ENCODE measurements around the gene MXRA8. TPM values are rescaled to one million over a fixed set of nuclear protein-coding genes. Genes with fewer than 3 reads are reported as not detected.
A peak's percentile ranks its signal among the peaks of the same experiment; 100 is the strongest.
"Not testable (repeated sequence)": the region's sequence is repeated elsewhere in the genome, so short reads cannot be mapped to it uniquely, and the experiment has no call there.

MXRA8 gene
- total RNA-seq, 1 donor from 2014 or later = 73.1 TPM

DNA sequence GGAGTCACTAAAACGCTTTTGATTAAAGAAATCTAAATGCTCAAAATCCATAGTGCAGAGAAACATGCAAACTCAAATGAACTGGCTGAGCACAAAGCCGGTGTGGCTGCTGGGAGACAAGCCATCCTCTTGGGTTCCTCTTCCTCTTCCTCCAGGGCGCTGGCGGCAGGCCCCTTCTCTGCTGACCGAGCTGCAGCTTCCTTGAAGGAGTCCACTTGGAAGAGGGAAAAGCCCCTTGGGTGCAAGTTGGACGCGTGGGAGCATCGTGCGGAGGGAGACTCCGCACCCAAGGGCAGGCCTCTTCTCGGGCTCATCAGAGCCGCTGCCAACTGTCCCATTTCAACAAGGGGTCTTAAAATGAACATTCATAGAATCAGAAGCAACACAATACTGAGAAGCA, 32.9 kb upstream of the MXRA8 start:
- no peak for DNase-seq (ENCODE audit: low spot score)

DNA sequence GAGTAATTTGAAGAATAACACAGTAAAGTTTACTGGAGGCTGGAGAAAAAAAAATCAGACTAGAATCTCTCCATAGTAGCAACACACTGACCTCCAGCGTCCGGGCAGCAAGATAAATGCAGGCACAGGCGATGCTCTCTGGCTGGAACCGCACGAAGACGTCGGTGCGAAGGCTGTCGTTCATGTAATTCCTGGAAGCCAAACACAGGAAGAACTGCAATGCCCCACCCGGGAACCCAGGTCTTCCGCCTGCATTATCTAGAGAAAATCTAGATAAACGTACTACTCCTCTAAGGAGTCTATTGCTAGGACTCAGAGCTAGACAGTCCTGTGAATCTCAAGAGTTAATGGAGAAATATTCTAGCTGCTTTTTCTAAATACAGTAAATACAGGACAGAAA, 32.3 kb upstream of the MXRA8 start:
- DNase-seq (ENCODE audit: low spot score) = no peak

DNA sequence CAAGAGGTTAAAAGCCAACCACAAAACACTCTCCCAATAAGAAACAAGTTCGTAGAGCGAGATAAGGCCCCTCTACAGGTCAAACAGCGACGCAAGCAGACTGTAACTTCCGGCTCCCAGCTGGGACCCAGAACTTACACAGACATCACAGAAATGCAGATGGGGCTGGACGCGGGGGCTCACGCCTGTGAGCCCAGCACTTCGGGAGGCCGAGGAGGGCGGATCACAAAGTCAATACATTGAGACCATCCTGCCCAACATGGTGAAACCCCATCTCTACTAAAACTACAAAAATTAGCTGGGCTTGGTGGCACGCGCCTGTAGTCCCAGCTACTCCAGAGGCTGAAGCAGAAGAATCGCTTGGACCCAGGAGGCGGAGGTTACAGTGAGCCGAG, 29.7 kb upstream of the MXRA8 start:
- DNase-seq (ENCODE audit: low spot score) = no peak

DNA sequence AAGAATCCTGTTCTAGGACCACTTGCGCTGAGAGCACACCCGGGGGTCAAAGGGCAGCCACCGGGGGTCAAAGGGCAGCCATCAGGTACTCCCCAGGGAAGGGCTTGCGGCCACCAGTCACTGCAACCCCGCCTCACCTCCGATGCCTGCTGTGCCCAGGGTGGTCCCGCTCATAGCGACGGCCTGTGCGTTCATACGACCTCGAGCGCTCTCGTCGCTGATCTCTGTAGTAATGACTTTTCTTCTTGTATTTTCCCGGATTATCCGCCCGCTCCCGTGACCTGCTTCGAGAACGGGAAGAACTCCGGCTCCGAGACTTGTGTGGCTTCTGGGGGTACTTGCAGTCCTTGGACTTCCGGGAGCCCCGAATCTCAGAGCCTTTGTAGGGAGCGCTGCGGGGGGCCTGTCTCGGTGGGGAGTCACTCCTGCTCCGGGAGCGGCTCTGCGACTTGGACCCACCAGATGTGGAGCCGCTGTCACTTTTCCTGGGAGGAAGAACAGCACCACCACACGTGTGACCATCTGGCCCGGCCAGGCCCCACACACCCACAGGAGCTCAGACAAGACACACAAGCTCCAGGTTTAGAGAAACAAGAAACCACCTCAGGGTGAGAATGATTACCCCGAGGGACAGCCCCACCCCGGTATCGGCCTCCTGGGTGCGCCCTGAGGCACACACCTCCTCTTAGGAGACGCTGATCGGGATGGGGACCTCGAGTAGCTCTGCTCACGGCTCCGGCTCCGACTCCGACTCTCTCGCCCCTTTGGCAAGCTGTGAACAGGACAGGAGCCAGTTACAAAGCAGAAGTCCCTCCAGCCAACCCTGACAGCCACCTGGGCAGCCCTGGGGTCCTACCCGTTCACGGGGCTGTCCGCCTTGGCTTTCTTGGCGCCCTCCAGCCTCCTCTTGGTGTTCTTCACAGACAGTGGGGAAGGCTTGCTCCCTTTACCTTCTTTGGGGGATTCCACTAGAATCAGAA, 29.0 kb upstream of the MXRA8 start:
- DNase-seq (ENCODE audit: low spot score) = no peak

DNA sequence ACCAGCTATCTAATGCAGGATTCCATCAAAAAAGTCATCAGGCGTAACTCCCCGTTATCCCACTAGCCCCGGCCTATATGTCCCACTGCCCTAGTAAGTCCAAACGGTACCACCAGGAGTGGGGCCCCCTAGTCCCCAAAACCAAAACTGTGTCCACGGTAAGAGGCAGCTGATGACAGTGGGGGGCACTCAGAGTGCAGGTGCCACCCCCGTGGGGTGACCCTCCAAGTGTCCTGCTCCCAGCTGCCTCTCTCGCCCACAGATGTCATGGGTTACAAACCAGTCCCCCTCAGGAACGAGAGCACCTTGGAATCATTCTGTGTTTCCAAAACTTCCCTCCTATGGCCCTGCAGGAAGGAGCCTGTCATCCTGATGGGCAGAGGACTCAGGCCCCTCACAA, 27.6 kb upstream of the MXRA8 start:
- no peak for DNase-seq (ENCODE audit: low spot score)

DNA sequence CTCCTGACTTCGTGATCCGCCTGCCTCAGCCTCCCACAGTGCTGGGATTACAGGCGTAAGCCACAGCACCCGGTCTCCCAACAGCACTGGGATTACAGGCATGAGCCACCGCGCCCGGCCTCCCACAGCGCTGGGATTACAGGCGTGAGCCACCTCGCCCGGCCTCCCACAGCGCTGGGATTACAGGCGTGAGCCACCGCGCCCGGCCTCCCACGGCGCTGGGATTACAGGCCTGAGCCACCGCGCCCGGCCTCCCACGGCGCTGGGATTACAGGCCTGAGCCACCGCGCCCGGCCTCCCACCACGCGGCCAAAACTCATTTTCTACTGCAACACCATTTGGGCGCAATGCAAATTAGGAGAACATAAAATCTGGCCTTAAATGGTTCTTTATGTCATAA, 27.0 kb upstream of the MXRA8 start:
- not testable (repeated sequence) for DNase-seq (ENCODE audit: low spot score)

DNA sequence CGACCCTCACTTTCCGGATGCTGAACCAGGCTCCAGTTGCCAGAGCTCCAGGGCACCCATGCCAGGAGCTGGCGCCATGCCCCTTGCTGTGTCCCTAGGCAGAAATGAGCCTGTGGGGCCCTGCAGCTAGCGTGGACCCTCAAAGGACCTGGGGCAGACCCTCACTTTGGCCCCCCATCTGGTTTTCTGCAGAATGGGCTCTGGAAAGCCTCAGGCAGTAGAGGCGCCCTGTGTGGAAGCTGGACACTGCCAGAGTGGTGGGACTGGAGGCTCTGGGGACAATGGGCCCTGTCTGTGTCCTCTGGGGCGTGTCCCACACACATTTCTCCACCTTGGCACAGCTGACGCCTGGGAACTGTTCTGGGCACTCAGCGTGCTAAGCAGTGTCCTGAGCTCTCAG, 22.9 kb upstream of the MXRA8 start:
- no peak for DNase-seq (ENCODE audit: low spot score)

DNA sequence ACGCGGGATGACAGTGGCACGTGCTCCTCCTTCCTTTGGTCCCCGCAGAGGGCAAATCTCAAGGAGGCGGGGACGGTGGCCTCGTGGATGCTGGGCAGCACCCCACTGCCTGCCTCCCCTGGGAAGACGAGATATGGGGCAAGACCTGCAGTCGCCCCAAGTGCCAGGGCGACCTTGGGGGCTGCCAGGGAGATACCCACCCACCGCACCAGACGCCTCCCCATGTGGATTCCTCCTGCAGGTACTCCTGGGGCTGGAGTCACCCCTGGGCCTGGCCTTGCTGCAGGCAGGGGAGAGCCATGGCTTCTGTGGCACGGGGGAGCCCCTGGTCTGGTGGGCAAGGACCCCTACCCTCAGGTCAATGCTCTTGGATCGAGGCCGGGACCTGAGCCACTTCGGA, 22.5 kb upstream of the MXRA8 start:
- no peak for DNase-seq (ENCODE audit: low spot score)

DNA sequence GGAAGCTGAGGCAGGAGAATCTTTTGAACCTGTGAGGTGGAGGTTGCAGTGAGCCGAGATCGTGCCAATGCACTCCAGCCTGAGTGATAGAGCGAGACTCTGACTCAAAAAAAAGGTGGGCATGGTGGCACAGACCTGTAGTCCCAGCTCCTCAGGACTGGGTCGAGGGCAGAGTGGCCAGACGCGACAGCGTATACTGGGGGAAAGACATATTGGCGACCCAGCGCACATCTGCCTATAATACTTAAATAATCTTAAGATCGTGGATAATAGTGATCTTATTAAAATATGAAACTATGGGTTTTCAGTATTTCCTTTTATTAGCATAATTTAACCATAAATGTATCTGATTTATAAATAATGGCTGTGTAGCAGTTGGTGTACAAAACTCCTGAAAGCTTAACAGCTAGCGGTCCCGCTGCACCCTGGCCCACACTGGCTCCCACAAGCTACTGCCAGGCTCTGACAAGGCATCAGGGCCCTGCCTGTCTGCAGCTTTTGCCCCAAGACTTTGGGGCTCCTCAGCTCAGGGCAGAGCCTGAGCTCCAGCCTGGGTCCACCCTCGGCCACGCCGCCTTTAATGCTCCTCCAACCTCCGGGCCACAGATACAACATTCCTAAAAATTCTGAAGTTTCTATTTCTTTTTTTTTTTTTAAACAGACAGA, 19.3 kb upstream of the MXRA8 start:
- DNase-seq (ENCODE audit: low spot score) = no peak

DNA sequence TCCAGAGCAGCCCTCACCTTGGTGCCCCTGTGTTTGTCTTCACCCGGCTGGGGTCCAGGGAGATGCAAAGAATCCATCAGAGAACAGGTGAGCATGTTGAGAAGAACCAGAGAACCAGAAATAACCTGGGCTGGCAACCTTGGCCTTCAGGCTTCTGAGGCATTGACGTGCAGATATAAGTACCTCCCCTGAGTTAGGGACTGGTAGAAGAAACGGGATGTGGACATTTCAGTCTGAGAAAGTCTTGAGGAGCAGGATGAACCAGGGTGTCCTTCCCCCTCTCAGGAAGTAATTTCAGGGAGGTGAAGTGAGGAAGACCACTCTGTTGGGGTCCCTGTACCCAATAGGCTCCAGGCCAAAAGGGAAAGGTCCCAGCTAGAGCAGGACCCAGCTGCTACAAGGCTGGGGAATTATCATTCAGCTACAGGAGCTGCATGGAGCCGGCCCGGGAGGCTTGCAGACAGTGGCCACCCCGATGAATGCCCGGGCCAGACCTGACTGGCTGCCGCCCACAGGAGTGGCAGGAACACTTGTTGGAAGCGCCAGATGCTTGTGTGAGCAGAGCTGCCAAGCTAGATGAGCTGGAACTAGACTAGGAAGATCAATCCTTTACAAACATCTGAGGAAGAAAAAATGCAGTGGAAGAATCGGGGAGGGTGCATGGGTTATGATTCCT, 18.3 kb upstream of the MXRA8 start:
- DNase-seq (ENCODE audit: low spot score) = no peak

DNA sequence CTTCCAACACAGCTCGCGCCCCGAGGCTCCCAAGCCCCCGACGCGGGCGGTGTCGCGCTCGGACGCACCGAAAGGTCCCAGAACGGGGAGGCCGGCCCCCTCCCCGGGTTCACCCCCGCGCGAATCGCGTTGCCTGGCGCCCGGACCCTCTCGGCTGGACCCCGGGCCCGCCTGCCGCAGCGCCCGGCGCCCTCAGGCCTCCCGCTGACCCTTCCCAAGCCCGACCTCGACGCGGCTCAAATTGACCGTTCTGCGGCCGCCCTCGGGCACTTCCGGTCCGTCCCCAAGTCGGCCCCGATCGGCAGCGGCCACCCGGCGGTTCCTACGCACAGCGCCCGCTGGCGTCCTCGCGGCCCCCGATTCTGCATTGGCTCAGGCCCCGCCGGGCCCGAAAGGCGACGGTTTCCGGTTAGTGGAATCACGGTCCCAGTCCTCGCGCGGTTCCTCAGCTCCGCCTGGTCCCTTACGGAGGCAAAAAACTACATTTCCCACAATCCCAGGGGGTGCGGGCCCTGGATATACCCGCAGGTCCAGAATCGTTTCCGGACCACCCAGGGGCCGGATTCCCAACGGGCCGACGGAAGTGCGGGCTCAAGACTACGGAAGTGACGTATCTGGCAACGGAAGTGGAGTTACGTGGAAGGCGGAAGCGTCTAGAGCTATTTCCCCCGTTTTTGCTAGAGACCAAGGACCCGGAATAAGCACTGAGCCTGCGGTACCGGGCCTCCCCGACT, 16.7 kb upstream of the MXRA8 start, which contains the start of gene AURKAIP1:
TSS of gene AURKAIP1 (minus strand) at position 279 of the 734 bp plus-strand sequence. CDS start 451 bp downstream, outside the sequence.
- DNase-seq (ENCODE audit: low spot score) = peak; percentile 99

DNA sequence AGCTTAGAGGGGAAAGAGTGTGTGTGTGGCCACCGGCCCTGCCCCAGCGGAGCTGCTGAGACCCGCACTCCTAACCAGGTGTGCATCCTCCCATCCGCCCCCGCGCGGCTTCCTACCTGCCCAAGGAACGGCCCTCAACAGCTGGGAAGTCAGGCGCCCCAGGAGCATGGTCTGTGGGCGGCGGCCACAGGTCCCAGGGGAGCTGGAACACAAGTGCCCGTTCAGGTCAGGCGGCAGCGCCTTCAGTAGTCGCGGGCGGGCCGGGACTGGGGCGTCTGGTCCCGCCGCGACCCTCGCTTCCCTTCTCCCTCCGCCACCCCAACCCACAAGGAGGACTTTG, 16.2 kb upstream of the MXRA8 start:
- no peak for DNase-seq (ENCODE audit: low spot score)

DNA sequence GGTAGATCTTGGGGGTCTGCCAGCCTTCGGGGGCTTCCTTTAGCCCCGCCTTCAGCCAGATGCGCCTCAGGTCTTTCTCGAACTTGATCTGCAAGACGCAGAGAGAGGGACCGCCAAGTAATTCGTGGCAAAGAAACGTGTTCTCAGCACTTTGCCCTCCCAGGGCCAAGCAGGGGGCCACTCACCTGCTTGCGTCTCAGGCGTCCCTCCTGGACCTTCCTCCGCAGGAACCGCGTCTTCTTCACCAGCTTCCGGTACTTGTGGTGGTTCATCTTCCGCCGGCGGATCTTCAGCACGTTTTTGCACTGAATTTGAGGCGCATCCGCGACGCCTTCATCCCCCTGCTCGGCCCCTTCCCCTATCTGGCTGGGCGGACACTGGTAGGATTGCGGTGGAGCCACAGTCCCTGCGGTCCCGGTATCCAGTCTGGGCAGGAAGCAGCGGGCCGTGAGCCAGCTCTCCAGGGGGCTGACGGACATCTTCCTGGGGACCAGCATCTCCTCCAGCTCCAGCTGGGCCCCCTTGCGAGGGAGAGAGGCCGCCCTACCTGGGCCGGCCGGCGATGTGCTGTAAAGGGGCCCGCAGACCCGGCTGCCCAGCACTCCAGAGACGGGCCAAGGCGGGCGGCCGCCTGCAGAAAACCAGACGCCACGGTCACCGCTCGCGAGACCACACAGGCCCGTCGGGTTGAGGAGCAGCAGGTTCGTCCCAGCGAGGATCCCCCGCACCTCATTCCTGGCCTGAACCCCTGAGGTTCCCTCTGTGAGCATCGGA, 15.6 kb upstream of the MXRA8 start:
- DNase-seq (ENCODE audit: low spot score) = no peak

DNA sequence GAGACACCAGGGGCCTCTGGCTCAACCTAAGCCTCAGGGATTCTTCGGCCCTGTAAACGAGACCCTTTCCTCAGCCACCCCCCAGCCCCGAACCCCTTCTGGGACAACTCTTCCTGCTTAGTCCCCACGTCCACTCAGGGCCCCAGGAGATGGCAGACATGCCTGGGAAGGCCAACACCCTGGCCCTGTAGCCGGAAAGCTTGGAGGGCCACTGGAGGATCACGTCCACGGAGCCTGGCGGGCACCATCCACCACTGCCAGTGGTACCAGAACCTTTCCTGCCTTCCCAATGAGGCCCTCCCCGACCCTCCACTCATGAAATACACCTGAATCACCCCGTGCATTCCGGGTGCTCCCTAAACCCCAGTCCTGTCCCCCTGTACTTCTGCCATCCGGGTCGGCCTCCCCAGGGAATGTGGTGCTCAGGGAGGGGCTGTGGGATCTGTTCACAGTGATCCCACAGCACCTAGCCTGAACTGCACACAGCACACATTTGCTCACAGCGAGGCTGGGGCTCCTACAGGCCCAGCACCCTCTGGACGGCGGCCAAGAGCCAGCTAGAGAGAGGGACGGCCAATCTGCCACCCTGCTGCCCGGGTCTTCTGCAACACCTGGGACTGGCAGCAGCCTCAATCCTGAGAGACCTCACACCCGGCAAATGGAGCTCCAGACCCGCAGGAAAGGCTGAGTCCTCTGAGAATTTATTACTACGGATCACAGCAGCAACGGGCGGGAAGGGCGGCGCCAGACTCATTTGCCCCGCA, 14.9 kb upstream of the MXRA8 start:
- no peak for DNase-seq (ENCODE audit: low spot score)

DNA sequence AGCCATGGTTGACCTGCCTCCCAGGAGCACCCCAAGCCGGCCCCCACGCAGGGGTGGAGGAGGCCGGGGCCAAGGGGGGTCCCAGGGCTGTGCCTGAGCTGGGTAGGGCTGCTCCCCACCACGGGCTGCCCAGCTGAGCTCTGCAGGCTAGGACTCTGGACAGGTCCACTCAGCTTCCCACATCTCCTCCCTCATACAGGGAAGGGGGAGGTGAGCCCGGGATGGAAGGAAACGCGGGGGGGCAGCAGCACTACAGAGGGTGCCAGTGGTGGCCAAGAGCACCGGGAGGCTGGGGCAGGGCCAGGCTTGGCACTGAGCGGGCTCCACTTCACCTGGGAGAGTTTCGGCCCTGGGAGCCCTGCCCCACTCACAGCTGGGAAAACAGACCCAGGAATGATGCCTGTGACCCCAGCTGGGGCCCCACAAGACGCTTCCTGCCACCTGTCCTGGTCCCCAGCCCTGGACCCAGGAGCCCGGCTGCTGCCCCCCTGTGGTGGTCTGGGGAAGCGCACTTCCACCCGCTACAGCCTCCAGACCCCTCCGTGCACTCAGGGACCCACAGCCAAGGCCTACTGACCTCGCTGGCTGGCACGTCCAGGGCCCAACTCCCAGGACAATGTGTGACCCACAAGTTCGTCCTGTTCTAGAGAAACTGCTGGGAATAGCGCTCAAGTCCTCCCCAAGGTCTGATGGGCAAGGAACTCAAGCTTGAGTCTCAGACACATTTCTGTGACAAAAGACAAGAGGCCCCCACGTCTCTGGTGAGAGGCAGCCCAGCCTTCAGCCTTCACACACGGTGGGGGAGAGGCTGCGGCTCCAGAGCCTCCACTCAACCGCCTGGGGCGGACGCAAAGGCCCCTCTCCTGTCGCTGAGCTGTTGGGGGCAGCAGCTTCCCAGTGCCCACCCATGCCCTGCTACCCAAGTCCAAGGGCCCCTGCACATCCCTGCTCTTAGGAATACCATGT, 13.7 kb upstream of the MXRA8 start:
- DNase-seq (ENCODE audit: low spot score) = peak; percentile 60

DNA sequence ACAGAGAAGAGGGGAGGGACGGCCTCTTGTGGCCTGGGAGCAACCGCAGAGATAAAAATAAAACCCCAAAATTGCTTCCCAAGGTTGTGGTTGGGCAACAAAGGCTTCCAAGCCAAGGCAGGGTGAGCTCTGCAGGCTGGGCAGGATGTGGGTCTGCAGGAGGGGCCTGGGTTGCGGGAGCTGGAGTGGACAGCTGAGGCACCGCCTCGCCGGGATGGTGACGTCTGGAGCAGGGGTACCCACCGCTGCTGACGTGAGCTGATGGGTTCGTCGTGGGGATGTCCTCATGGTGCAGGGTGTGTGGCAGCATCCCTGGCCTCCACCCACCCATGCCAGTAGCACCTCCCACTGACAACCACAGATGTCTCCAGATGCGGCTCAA, 13.0 kb upstream of the MXRA8 start:
- no peak for DNase-seq (ENCODE audit: low spot score)

DNA sequence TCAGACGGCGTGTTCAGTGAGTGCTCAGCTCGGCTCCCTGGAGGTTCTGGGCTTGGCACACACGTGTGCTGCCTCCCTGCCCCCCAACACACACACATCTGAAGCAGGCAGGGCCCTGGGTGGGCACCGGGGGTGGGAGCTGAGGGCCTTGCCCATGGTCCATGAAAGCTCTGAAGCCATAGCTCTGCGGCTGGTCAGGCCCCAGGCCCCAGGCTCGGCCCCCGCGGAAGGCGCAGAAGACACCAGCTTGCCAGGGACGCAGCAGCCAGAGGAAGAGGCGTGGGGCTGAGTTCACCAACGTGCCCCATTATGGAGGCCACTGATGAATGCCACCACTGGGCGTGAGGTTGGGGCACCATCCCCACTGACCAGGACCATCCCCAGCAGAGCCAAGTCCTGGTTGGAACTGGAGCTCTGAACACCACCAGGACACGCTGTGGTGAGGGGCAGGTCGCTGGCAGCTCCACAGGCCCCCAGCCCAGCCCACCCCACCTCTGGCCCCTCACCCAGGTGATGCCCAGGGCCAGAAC, 12.5 kb upstream of the MXRA8 start:
- no peak for DNase-seq (ENCODE audit: low spot score)

DNA sequence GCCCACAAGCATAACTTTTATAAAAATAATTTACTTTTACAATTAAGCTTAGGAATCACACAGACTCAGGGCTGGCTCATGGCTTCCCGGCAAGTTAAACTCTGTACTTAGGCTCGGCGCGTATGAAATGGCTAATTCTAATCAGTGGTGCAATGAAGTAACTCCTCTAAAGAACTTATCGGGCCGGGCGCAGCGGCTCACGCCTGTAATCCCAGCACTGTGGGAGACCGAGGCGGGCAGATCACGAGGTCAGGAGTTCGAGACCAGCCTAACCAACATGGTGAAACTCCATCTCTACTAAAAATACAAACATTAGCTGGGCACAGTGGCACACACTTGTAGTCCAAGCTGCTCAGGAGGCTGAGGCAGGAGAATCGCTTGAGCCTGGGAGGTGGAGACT, 11.7 kb upstream of the MXRA8 start:
- DNase-seq (ENCODE audit: low spot score) = not testable (repeated sequence)

DNA sequence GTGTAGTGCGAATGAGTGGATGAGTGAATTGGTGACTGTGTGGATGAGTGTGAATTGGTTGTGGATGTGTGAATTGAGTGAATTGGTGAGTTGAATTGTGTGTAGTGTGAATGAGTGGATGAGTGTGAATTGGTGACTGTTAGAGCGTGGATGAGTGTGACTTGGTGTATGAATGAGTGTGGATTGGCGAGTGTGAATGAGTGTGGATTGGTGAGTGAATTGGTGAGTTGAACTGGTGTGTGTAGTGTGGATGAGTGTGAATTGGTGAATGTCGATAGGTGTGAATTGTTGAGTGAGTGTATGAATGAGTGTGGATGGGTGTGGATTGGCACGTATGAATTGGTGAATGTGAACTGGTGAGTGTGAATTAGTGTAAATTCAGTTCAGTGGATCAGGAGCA, 9.0 kb upstream of the MXRA8 start:
- no peak for DNase-seq (ENCODE audit: low spot score)
